PC-9 (cell line): ENCODE measurements around the gene PDE4B. TPM values are rescaled to one million over a fixed set of nuclear protein-coding genes. Genes with fewer than 3 reads are reported as not detected.

Source experiments
- BruUV-seq: library from RNA; stranded (reverse); fragments of 400-500 nt; replicated peaks from 2 replicates; lab custom pipeline; 2021; lab: Mats Ljungman, UMichigan
- CTCF ChIA-PET: fragments of 300-600 bp; sonication (Branson Sonifier 250); formaldehyde crosslinking; loops from one replicate; lab custom pipeline; 2022; ENCODE audit warnings: antibody characterized with exemption; lab: Charles Lee
- POLR2A ChIA-PET: fragments of 300-600 bp; sonication (Branson Sonifier 250); formaldehyde crosslinking; loops from one replicate; lab custom pipeline; 2022; ENCODE audit warnings: antibody characterized with exemption; ENCODE audit not compliant: unreplicated experiment; lab: Charles Lee
- DNase-seq, 2 experiments: peaks; one replicate each; pipeline versions ENCODE4 v3.0.0 to v3.0.0-alpha.2; 2015 to 2022; ENCODE audit warnings: mixed read lengths in 1 of 2
- H2AFZ ChIP-seq: fragments of 200-600 bp; sonication (generic); 2 replicates; pipeline ENCODE4 v1.8.1; 2017; ENCODE audit warnings: antibody characterized with exemption
- H3F3A ChIP-seq: fragments of 200-600 bp; sonication (generic); 2 replicates; pipeline ENCODE4 v1.8.1; 2017; ENCODE audit warnings: antibody characterized with exemption, mild to moderate bottlenecking, low read depth; ENCODE audit not compliant: insufficient read depth
- H3K27ac ChIP-seq: fragments of 200-600 bp; sonication (generic); 2 replicates; pipeline ENCODE4 v1.6.1; 2016; ENCODE audit warnings: mixed run types
- H3K27me3 ChIP-seq: fragments of 200-600 bp; sonication (generic); 2 replicates; pipeline ENCODE4 v1.6.1; 2016; ENCODE audit warnings: low read depth, mixed run types; ENCODE audit not compliant: insufficient read depth
- H3K36me3 ChIP-seq: fragments of 200-600 bp; sonication (generic); 2 replicates; pipeline ENCODE4 v1.6.1; 2016; ENCODE audit warnings: low read depth, mixed run types
- H3K4me1 ChIP-seq: fragments of 200-600 bp; sonication (generic); replicated peaks from 2 replicates; pipeline ENCODE4 v1.6.1; 2016; ENCODE audit warnings: mixed run types; ENCODE audit not compliant: insufficient read depth
- H3K4me2 ChIP-seq: fragments of 200-600 bp; sonication (generic); 2 replicates; pipeline ENCODE4 v1.6.1; 2017; ENCODE audit warnings: mixed run types
- H3K4me3 ChIP-seq: fragments of 200-600 bp; sonication (generic); 2 replicates; pipeline ENCODE4 v1.6.1; 2016; ENCODE audit warnings: mixed run types
- H3K79me2 ChIP-seq: fragments of 200-600 bp; sonication (generic); 2 replicates; pipeline ENCODE4 v1.6.1; 2017; ENCODE audit warnings: low read depth, mixed run types
- H3K9me2 ChIP-seq: fragments of 200-600 bp; sonication (generic); 2 replicates; pipeline ENCODE4 v1.8.1; 2017; ENCODE audit warnings: mild to moderate bottlenecking; ENCODE audit not compliant: insufficient read depth
- H3K9me3 ChIP-seq: fragments of 200-600 bp; sonication (generic); 2 replicates; pipeline ENCODE4 v1.8.1; 2016; ENCODE audit warnings: low read depth; ENCODE audit not compliant: insufficient read depth
- H4K20me1 ChIP-seq: fragments of 200-600 bp; sonication (generic); 2 replicates; pipeline ENCODE4 v1.8.1; 2017; ENCODE audit not compliant: insufficient read depth
- CTCF ChIP-seq: fragments of 200-600 bp; sonication (generic); conservative IDR thresholded peaks from 2 replicates; pipeline ENCODE4 v1.6.1; 2017; ENCODE audit warnings: mixed run types, antibody characterized with exemption, mild to moderate bottlenecking, moderate library complexity
- EZH2 ChIP-seq: fragments of 200-600 bp; sonication (generic); IDR thresholded peaks from 2 replicates; pipeline ENCODE4 v1.8.0; 2017; ENCODE audit warnings: antibody characterized with exemption, low read depth
- intact Hi-C: fragments of 100-400 bp; cut with micrococcal nuclease; formaldehyde crosslinking; loops from one replicate; pipeline ENCODE4 v1.10.0; 2022; ENCODE audit not compliant: unreplicated experiment
- total RNA-seq: library from RNA; stranded (reverse); gene quantifications from 2 replicates; pipeline ENCODE4 v1.2.3, GENCODE V29; 2021

Gene PDE4B
- total RNA-seq, 1 experiment from 2014 or later: 1.3 TPM

GRCh38 chr1:66383611-66384010 lies 590.9 kb downstream of the PDE4B start:
- Histone ChIP-seq H3K36me3 (no peaks in the 10 kb centered on the region), H3K4me1 (no peaks in the 10 kb centered on the region), H2AFZ (no peak overlapping the region), H3F3A (no peaks in the 10 kb centered on the region), H3K4me3 (no peak overlapping the region), H3K4me2 (no peak overlapping the region), H4K20me1 (no peaks in the 10 kb centered on the region), H3K79me2 (no peaks in the 10 kb centered on the region), H3K9me2 (no peaks in the 10 kb centered on the region), H3K27me3 (no peaks in the 10 kb centered on the region), H3K9me3 (peaks cover 7% of the 10 kb centered on the region; the same call in 1 of the 2 replicates), H3K27ac (no peak overlapping the region)
- BruUV-seq: no TSS peak
- ChIA-PET POLR2A (no interaction called here), CTCF (no interaction called here)
- no peak for DNase-seq
- intact Hi-C loops: no loop called here
- TF ChIP-seq EZH2: no peak
- TF ChIP-seq CTCF: no peak

GRCh38 chr1:66384258-66384921 lies 591.7 kb downstream of the PDE4B start:
- H3K27ac ChIP-seq: no peak overlapping the region
- intact Hi-C loops: no loop called here
- H3F3A ChIP-seq: no peaks in the 10 kb centered on the region
- H3K9me2 ChIP-seq: no peaks in the 10 kb centered on the region
- H3K4me2 ChIP-seq: no peak overlapping the region
- no peak overlapping the region for H2AFZ ChIP-seq
- H3K36me3 ChIP-seq: no peaks in the 10 kb centered on the region
- no peak for DNase-seq
- H3K4me3 ChIP-seq: no peak overlapping the region
- no TSS peak for BruUV-seq
- H3K9me3 ChIP-seq: peaks cover 7% of the 10 kb centered on the region; the same call in 1 of the 2 replicates
- TF ChIP-seq CTCF (no peak), EZH2 (no peak)
- H3K27me3 ChIP-seq: no peaks in the 10 kb centered on the region
- no peaks in the 10 kb centered on the region for H3K79me2 ChIP-seq
- no peaks in the 10 kb centered on the region for H4K20me1 ChIP-seq
- ChIA-PET CTCF (no interaction called here), POLR2A (no interaction called here)
- no peaks in the 10 kb centered on the region for H3K4me1 ChIP-seq

GRCh38 chr1:66386712-66387111 lies 594.0 kb downstream of the PDE4B start:
- no peak overlapping the region for H2AFZ ChIP-seq
- H3K27ac ChIP-seq: no peak overlapping the region
- no peaks in the 10 kb centered on the region for H4K20me1 ChIP-seq
- no peaks in the 10 kb centered on the region for H3K27me3 ChIP-seq
- H3F3A ChIP-seq: no peaks in the 10 kb centered on the region
- no peak for TF ChIP-seq CTCF
- TF ChIP-seq EZH2: no peak
- H3K4me1 ChIP-seq: no peaks in the 10 kb centered on the region
- DNase-seq: no peak
- CTCF ChIA-PET: interaction anchor here (0.5 kb wide), 1 partner anchor 12 kb away, joined by 3 read pairs; no protein-coding TSS in a partner anchor
- intact Hi-C loops: no loop called here
- H3K4me2 ChIP-seq: no peak overlapping the region
- H3K36me3 ChIP-seq: no peaks in the 10 kb centered on the region
- H3K4me3 ChIP-seq: no peak overlapping the region
- no peaks in the 10 kb centered on the region for H3K79me2 ChIP-seq
- no TSS peak for BruUV-seq
- peaks cover 7% of the 10 kb centered on the region; the same call in 1 of the 2 replicates for H3K9me3 ChIP-seq
- POLR2A ChIA-PET: no interaction called here
- no peaks in the 10 kb centered on the region for H3K9me2 ChIP-seq
